ENCODE results near the gene EIF2AK2. TPM values are rescaled to one million over a fixed set of nuclear protein-coding genes. Genes with fewer than 3 reads are reported as not detected.

EIF2AK2 gene
- total RNA-seq, 6 experiments from 2014 or later = 10.2 to 19.0 (median 13.3) TPM

GRCh38 chr2:37052600-37053332, 104.0 kb downstream of the EIF2AK2 start:
- TF ChIP-seq, protein P1, sequence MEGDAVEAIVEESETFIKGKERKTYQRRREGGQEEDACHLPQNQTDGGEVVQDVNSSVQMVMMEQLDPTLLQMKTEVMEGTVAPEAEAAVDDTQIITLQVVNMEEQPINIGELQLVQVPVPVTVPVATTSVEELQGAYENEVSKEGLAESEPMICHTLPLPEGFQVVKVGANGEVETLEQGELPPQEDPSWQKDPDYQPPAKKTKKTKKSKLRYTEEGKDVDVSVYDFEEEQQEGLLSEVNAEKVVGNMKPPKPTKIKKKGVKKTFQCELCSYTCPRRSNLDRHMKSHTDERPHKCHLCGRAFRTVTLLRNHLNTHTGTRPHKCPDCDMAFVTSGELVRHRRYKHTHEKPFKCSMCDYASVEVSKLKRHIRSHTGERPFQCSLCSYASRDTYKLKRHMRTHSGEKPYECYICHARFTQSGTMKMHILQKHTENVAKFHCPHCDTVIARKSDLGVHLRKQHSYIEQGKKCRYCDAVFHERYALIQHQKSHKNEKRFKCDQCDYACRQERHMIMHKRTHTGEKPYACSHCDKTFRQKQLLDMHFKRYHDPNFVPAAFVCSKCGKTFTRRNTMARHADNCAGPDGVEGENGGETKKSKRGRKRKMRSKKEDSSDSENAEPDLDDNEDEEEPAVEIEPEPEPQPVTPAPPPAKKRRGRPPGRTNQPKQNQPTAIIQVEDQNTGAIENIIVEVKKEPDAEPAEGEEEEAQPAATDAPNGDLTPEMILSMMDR (IDR thresholded peaks at IDR 0.05) = no peak
- TF ChIP-seq POLR2A (IDR thresholded peaks at IDR 0.05) = no peak
- ATAC-seq (no peak), DNase-seq (no peak)
- H3K27me3 ChIP-seq = no peaks in the 10 kb centered on the region
- no peak overlapping the region for H3K27ac ChIP-seq
- peaks cover 0 to 6% (median 0%) of the 10 kb centered on the region in 4 donors for H3K4me1 ChIP-seq
- WGBS (ENCODE audit: insufficient coverage, low coverage, low lambda C conversion rate, missing lambda C conversion rate) = 86% methylated on average over 5 of the region's 5 CpGs
- intact Hi-C loops (cut with DNase I) = no loop called here
- no peaks in the 10 kb centered on the region for H3K9me3 ChIP-seq
- peaks cover 0 to 43% (median 11%) of the 10 kb centered on the region in 4 donors for H3K36me3 ChIP-seq
- H3K4me3 ChIP-seq = no peak overlapping the region

Other genes with a start within 250 kb of the EIF2AK2 start
- 10 to 100 TPM in 2 of 6 experiments, 1 to 10 TPM in 4; 6.2 to 10.6 (median 8.2) TPM for gene STRN, start 190.4 kb downstream of the EIF2AK2 start, total RNA-seq
- gene HEATR5B, start 72.6 kb downstream of the EIF2AK2 start, total RNA-seq = 10 to 100 TPM in 3 of 6 experiments, 1 to 10 TPM in 3; 7.7 to 11.7 (median 9.2) TPM
- 1 to 10 TPM; 2.5 to 4.2 (median 3.4) TPM for gene GPATCH11, start 72.5 kb downstream of the EIF2AK2 start, total RNA-seq
- gene SULT6B1, start 31.7 kb upstream of the EIF2AK2 start, total RNA-seq = not detected
- gene CEBPZOS, start 39.5 kb upstream of the EIF2AK2 start, total RNA-seq = 10 to 100 TPM; 10.7 to 26.6 (median 18.1) TPM
- 10 to 100 TPM; 13.3 to 29.3 (median 20.0) TPM for gene CEBPZ, start 74.6 kb upstream of the EIF2AK2 start, total RNA-seq
- gene NDUFAF7, start 74.7 kb upstream of the EIF2AK2 start, total RNA-seq = 10 to 100 TPM in 3 of 6 experiments, 1 to 10 TPM in 3; 7.5 to 12.5 (median 10.1) TPM
- 10 to 100 TPM in 4 of 6 experiments, 1 to 10 TPM in 2; 8.4 to 15.2 (median 10.9) TPM for gene PRKD3, start 167.9 kb upstream of the EIF2AK2 start, total RNA-seq
- 1 to 10 TPM in 3 of 6 experiments, under 1 TPM in 3; 0.55 to 1.5 (median 1.1) TPM for gene QPCT, start 187.7 kb upstream of the EIF2AK2 start, total RNA-seq